Kidney (tissue), 14 donors: ENCODE results near the gene ATP2C2. TPM values are rescaled to one million over a fixed set of nuclear protein-coding genes. Genes with fewer than 3 reads are reported as not detected.

Experiments
- DNase-seq, 5 donors: peaks; one replicate each; pipeline ENCODE4 v3.0.0-alpha.2; 2013 to 2020
- FAIRE-seq: peaks from 2 replicates; lab custom pipeline; 2012; peaks lifted over from hg19 to GRCh38; lab: Jason Lieb, UNC
- H3K27ac ChIP-seq, 2 donors: one replicate each; pipeline ENCODE4 v1.7.0; 2013; ENCODE audit warnings: low read depth in 2 of 2, low read length in 2 of 2, inconsistent platforms in 1 of 2
- H3K27me3 ChIP-seq: one replicate; pipeline ENCODE4 v1.7.1; 2013; ENCODE audit warnings: low read length, inconsistent platforms; ENCODE audit not compliant: control insufficient read depth, insufficient read depth
- H3K36me3 ChIP-seq, 3 donors: one replicate each; pipeline versions ENCODE4 v1.7.0 to v1.7.1; 2013; ENCODE audit warnings: low read length in 3 of 3, control low read depth in 1 of 3, inconsistent platforms in 1 of 3; ENCODE audit not compliant: insufficient read depth in 3 of 3, control insufficient read depth in 2 of 3
- H3K4me1 ChIP-seq, 3 donors: one replicate each; pipeline versions ENCODE4 v1.7.0 to v1.7.1; 2013; ENCODE audit warnings: low read length in 3 of 3, inconsistent platforms in 1 of 3, low read depth in 1 of 3; ENCODE audit not compliant: control insufficient read depth in 2 of 3, insufficient read depth in 2 of 3
- H3K4me3 ChIP-seq, 3 donors: one replicate each; pipeline versions ENCODE4 v1.7.0 to v1.8.1; 2013; ENCODE audit warnings: low read length in 3 of 3, control low read depth in 1 of 3, inconsistent platforms in 1 of 3
- H3K9ac ChIP-seq, 3 donors: one replicate each; pipeline versions ENCODE4 v1.7.0 to v1.7.1; 2013; ENCODE audit warnings: low read length in 3 of 3, control low read depth in 1 of 3, inconsistent platforms in 1 of 3
- H3K9me3 ChIP-seq, 3 donors: one replicate each; pipeline versions ENCODE4 v1.7.0 to v1.7.1; 2013; ENCODE audit warnings: low read length in 3 of 3, control low read depth in 1 of 3, inconsistent platforms in 1 of 3; ENCODE audit not compliant: control insufficient read depth in 2 of 3, insufficient read depth in 1 of 3
- CTCF ChIP-seq: IDR thresholded peaks from 3 replicates; pipeline ENCODE4 v1.5.1; 2012; ENCODE audit warnings: mild to moderate bottlenecking, moderate library complexity, borderline replicate concordance; ENCODE audit not compliant: insufficient read depth; ENCODE audit errors: extremely low read depth
- intact Hi-C: fragments of 100-400 bp; cut with DNase I; formaldehyde crosslinking; loops from one replicate; pipeline ENCODE4 v1.11.1; 2022
- polyA plus RNA-seq: library from polyadenylated mRNA; stranded (reverse); fragments of 350-450 nt; fragmentation: Illumina TruSeq; extraction: RNeasy Lipid Tissue Mini Kit (QIAGEN cat#74804); gene quantifications from one replicate; pipeline ENCODE4 v1.2.3, GENCODE V29; 2014; ENCODE audit warnings: low read depth, low replicate concordance; ENCODE audit not compliant: insufficient read depth
- total RNA-seq: library from RNA; stranded (reverse); fragmentation: NEBNext Ultra II Directional; extraction: Animal tissue kit (Norgen Biotek cat#: 25700); gene quantifications from one replicate; pipeline ENCODE4 v1.2.1, GENCODE V29; 2021
- donor health status: control.
- donor health status: control.
- donor health status: control.
- donor health status: control.
- donor health status: control.
- donor health status: DM: yes; HTN: yes; CAD: no.
- donor health status: Normal renal cell carcinoma (clear cell type).

Gene ATP2C2
- total and polyA plus RNA-seq, 2 donors from 2014 or later, result 2.2 to 2.6 TPM

- Histone ChIP-seq H3K27ac (no peak overlapping the region), H3K4me1 (no peaks in the 10 kb centered on the region), H3K4me3 (no peak overlapping the region), H3K9ac (no peak overlapping the region), H3K9me3 (no peaks in the 10 kb centered on the region), H3K36me3 (peaks cover 0 to 2% (median 0%) of the 10 kb centered on the region in 3 donors), H3K27me3 (no peaks in the 10 kb centered on the region)
- TF ChIP-seq CTCF, result no peak
- intact Hi-C loops, result no loop called here
- FAIRE-seq (no peak), DNase-seq (peak in 1 of 5 donors; percentile 17)
Observed at GRCh38 chr16:84478172-84478947, 110.0 kb downstream of the ATP2C2 start.

- intact Hi-C loops, result loop anchor here (10.0 kb wide), 1 partner anchor 205 kb away; no protein-coding TSS in a partner anchor
- peaks cover 0 to 4% (median 0%) of the 10 kb centered on the region in 3 donors for H3K4me1 ChIP-seq
- no peak for FAIRE-seq
- H3K9ac ChIP-seq, result no peak overlapping the region
- DNase-seq, result no peak
- TF ChIP-seq CTCF, result no peak
- H3K27me3 ChIP-seq, result no peaks in the 10 kb centered on the region
- peaks cover 0 to 2% (median 0%) of the 10 kb centered on the region in 3 donors for H3K36me3 ChIP-seq
- H3K27ac ChIP-seq, result no peak overlapping the region
- H3K4me3 ChIP-seq, result no peak overlapping the region
- no peaks in the 10 kb centered on the region for H3K9me3 ChIP-seq
Observed at GRCh38 chr16:84479716-84480450, 111.5 kb downstream of the ATP2C2 start.

- intact Hi-C loops, result loop anchor here (10.0 kb wide), 1 partner anchor 206 kb away; no protein-coding TSS in a partner anchor
Observed at GRCh38 chr16:84481051-84481735, 112.9 kb downstream of the ATP2C2 start.

More at GRCh38 chr16:84481051-84481735, 112.9 kb downstream of the ATP2C2 start:
- Histone ChIP-seq H3K9me3 (no peaks in the 10 kb centered on the region), H3K36me3 (peaks cover 0 to 2% (median 0%) of the 10 kb centered on the region in 3 donors), H3K27ac (no peak overlapping the region), H3K27me3 (no peaks in the 10 kb centered on the region), H3K4me3 (no peak overlapping the region), H3K9ac (no peak overlapping the region), H3K4me1 (peaks cover 0 to 4% (median 0%) of the 10 kb centered on the region in 3 donors)
- TF ChIP-seq CTCF, result no peak
- FAIRE-seq (no peak), DNase-seq (peak in 1 of 5 donors; percentile 24)
